HG02571 (cell line): Measurements from ENCODE around the gene ATP11A.
A peak's percentile ranks its signal among the peaks of the same experiment; 100 is the strongest.

Experiments used
- ATAC-seq: cut with Tn5 transposase; IDR thresholded peaks from one replicate; pipeline ENCODE4 v1.9.1; 2021; ENCODE audit warnings: mild to moderate bottlenecking, moderate library complexity; ENCODE audit not compliant: unreplicated experiment

The ATP11A gene

GRCh38 chr13:112690283-112690929, 568 bp downstream of the ATP11A start:
- ATAC-seq = peak; percentile 24

- no peak for ATAC-seq
These were observed 2.3 kb downstream of the ATP11A start for GRCh38 chr13:112692104-112692503.

- no peak for ATAC-seq
These were observed 2.7 kb downstream of the ATP11A start for GRCh38 chr13:112692586-112692985.

GRCh38 chr13:112693831-112694497, 4.1 kb downstream of the ATP11A start:
- no peak for ATAC-seq

- ATAC-seq = no peak
These were observed 5.3 kb downstream of the ATP11A start for GRCh38 chr13:112695121-112695520.

- ATAC-seq = no peak
These were observed 6.4 kb downstream of the ATP11A start for GRCh38 chr13:112696001-112696868.

GRCh38 chr13:112696869-112697465, 7.1 kb downstream of the ATP11A start:
- ATAC-seq = no peak

GRCh38 chr13:112697756-112698655, 8.2 kb downstream of the ATP11A start:
- ATAC-seq = no peak

- ATAC-seq = no peak
These were observed 9.6 kb downstream of the ATP11A start for GRCh38 chr13:112699322-112699918.

GRCh38 chr13:112700291-112701060, 10.6 kb downstream of the ATP11A start:
- ATAC-seq = no peak

GRCh38 chr13:112702341-112702985, 12.6 kb downstream of the ATP11A start:
- no peak for ATAC-seq

GRCh38 chr13:112702986-112703379, 13.1 kb downstream of the ATP11A start:
- ATAC-seq = no peak

GRCh38 chr13:112703449-112704284, 13.8 kb downstream of the ATP11A start:
- ATAC-seq = no peak

- ATAC-seq = no peak
These were observed 14.7 kb downstream of the ATP11A start for GRCh38 chr13:112704308-112705145.

- no peak for ATAC-seq
These were observed 15.4 kb downstream of the ATP11A start for GRCh38 chr13:112705286-112705685.

- ATAC-seq = no peak
These were observed 16.3 kb downstream of the ATP11A start for GRCh38 chr13:112706171-112706570.
